ENCODE data around the gene TSLP.

The TSLP gene

DNA sequence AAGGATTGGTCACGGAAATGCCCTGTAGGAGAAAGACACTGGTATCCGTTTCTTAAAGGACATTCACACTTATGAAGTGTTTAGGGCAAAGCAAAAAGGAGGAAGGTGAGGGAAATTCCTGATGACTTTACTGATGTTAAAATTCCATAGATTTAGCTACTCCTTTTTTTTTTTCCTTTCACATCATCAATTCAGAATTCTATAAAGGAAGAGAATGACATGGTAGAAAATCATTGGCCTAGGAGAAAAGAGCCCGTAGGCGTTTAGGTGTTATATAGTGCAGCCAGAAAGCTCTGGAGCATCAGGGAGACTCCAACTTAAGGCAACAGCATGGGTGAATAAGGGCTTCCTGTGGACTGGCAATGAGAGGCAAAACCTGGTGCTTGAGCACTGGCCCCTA is at the start of gene TSLP:
Gene TSLP, plus strand, starts transcription at position 301 of the 400 bp plus-strand sequence. CDS start 178 bp downstream, outside the sequence.
- TF ChIP-seq ZNF274 (IDR thresholded peaks at IDR 0.05; ENCODE audit: low read depth, low read length) = no peak
- no peak within 1 kb of the TSS for H3K4me3 ChIP-seq (ENCODE audit: low read length)

DNA sequence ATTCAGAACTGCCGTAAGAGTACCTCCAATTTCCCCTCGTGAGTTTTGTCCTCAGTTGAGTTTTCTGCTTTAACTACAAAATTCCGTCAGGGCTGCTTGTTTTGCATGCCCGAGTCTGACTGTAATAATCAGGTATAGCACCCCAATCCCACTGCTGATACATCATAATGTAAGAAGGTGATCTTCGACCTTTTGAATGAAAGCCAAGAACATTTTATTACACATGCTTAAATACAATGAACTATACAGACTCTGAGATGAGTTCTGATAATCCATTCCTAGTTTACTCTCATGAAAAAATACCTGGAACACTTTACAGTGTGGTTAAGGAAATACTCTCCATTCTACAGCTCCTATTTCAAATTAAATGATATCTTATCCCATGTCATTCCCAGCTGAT is 49.2 kb upstream of the TSLP start:
- no peak for TF ChIP-seq ZNF274 (IDR thresholded peaks at IDR 0.05; ENCODE audit: low read depth, low read length)
- no peak overlapping the region for H3K4me3 ChIP-seq (ENCODE audit: low read length)

GRCh38 chr5:111028865-111029264 is 42.6 kb upstream of the TSLP start:
- no peak overlapping the region for H3K4me3 ChIP-seq (ENCODE audit: low read length)
- no peak for TF ChIP-seq ZNF274 (IDR thresholded peaks at IDR 0.05; ENCODE audit: low read depth, low read length)

- H3K4me3 ChIP-seq (ENCODE audit: low read length) = no peak overlapping the region
- TF ChIP-seq ZNF274 (IDR thresholded peaks at IDR 0.05; ENCODE audit: low read depth, low read length) = no peak
Observed at GRCh38 chr5:111043712-111044506, 27.6 kb upstream of the TSLP start.

GRCh38 chr5:111058064-111058463 is 13.4 kb upstream of the TSLP start:
- no peak overlapping the region for H3K4me3 ChIP-seq (ENCODE audit: low read length)
- TF ChIP-seq ZNF274 (IDR thresholded peaks at IDR 0.05; ENCODE audit: low read depth, low read length) = no peak

- no peak overlapping the region for H3K4me3 ChIP-seq (ENCODE audit: low read length)
- TF ChIP-seq ZNF274 (IDR thresholded peaks at IDR 0.05; ENCODE audit: low read depth, low read length) = no peak
Observed at GRCh38 chr5:111060169-111060568, 11.3 kb upstream of the TSLP start.

- no peak for TF ChIP-seq ZNF274 (IDR thresholded peaks at IDR 0.05; ENCODE audit: low read depth, low read length)
- H3K4me3 ChIP-seq (ENCODE audit: low read length) = no peak overlapping the region
Observed at GRCh38 chr5:111061618-111062017, 9.9 kb upstream of the TSLP start.

- TF ChIP-seq ZNF274 (IDR thresholded peaks at IDR 0.05; ENCODE audit: low read depth, low read length) = no peak
- no peak overlapping the region for H3K4me3 ChIP-seq (ENCODE audit: low read length)
Observed at GRCh38 chr5:111063709-111064322, 7.7 kb upstream of the TSLP start.

DNA sequence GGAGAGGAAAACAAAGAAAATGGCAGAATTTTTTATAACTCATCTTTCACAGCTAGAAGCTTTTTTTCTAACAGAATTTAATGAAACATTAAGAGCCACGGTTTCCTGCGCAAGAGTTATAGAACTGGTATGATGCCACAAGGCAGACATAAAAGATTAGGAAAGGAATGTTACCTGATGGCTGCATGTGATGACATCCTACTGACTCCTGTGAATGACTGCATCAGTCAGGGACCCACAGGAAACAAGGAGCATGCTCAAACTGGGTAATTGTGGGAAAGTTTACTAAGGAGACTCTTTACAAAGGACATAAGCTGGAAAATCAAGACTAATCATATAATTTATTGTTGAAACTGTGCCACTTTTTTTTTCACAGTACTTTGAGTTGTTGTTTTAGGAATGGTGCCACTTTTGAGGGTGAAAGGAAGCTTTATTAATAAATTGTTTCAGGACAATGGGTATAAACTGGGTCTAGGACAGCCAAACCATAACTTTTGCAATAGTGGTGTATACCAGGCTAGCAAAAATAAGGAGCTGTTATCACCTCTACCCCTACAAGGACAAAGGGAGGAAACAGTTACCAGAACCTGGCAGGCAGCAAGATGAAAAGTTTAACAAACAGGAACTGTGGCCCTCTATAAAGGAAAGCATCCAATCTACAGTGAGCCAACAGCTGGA is 5.1 kb upstream of the TSLP start:
- TF ChIP-seq ZNF274 (IDR thresholded peaks at IDR 0.05; ENCODE audit: low read depth, low read length) = no peak
- no peak overlapping the region for H3K4me3 ChIP-seq (ENCODE audit: low read length)

GRCh38 chr5:111068213-111068612 is 3.3 kb upstream of the TSLP start:
- no peak overlapping the region for H3K4me3 ChIP-seq (ENCODE audit: low read length)
- TF ChIP-seq ZNF274 (IDR thresholded peaks at IDR 0.05; ENCODE audit: low read depth, low read length) = no peak

DNA sequence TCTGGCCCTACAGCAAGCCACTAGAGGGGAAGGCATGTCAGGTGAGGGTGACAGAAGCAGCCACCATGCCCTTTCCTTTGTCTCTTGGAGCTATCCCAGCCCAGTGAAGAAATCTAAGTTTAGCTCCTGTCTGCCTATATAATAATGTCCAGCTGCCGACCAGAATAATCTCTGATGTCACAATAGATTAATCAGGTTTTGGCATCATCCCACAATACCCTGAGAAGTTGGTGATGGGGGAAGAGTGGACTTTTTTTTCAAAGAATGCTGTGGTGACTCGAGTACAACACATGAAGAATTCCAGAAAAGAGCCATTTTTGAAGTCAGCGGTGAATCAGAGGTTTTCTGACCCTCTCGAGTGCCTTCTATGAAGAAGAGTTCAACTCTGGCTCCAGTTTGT is 1.7 kb upstream of the TSLP start:
- no peak for TF ChIP-seq ZNF274 (IDR thresholded peaks at IDR 0.05; ENCODE audit: low read depth, low read length)
- no peak overlapping the region for H3K4me3 ChIP-seq (ENCODE audit: low read length)

DNA sequence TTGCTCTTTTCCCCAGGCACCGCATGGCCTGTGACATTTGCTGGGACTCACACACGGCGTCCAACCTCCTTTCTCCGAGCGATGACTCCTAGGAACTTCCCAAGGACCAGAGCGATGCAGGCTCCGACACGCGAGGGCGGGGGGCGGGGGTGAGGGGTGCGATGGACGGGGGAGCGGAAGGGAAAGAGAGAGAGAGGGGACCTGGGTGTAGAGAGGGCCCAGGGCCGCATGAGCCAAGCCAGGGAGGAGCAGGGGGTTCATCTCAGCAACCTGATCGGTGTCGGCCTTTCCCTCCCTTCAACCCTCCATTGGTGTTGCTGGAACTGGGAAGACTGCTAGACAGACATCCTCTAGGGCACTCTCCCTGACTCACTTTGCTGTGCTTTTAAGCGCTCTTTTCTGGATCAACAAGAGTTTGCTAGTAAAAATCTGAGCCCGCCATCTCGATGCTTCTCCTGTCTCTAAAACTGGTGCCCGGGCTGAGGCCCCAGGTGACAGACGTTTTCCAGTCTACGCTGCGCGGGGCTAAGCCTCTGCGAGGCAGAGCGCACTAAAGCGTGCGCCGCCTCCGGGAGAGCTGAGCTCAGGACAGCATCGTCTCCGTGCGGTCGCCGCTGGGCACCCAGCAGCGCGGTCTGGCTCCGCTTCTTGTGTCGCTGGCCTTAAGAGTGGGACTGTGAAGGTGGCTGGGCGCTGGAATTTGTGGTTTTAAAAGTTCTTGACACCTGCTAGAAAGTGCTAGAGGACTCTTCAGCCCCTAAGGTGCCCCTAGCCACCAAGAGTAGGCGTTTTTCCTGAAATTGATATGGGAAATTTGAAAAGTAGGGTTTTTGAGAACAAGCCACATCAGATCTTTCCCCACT is 1.0 kb upstream of the TSLP start:
- no peak overlapping the region for H3K4me3 ChIP-seq (ENCODE audit: low read length)
- TF ChIP-seq ZNF274 (IDR thresholded peaks at IDR 0.05; ENCODE audit: low read depth, low read length) = no peak

DNA sequence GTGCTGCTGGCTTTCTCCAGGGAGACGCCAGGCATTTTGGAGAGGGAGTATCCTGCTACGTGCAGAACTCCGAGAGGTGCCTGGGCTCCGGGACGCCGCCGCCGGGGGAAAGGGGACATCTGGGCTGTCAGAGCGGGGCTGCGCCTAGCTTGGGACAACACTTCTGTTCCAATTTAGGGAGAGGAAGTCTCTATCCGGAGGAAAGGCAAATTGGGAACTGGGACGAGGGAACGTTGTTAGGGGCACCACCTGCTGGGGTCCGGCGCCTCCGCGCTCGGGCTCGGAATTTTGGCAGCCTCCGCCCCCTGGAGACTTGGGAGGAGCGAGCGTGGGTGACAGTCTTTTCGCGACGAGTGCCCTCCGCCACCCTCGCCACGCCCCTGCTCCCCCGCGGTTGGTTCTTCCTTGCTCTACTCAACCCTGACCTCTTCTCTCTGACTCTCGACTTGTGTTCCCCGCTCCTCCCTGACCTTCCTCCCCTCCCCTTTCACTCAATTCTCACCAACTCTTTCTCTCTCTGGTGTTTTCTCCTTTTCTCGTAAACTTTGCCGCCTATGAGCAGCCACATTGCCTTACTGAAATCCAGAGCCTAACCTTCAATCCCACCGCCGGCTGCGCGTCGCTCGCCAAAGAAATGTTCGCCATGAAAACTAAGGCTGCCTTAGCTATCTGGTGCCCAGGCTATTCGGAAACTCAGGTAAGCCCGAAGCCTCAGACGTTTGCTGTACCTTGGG is 1.6 kb downstream of the TSLP start:
- peak overlapping the region; percentile 70 for H3K4me3 ChIP-seq (ENCODE audit: low read length)
- no peak for TF ChIP-seq ZNF274 (IDR thresholded peaks at IDR 0.05; ENCODE audit: low read depth, low read length)
